ENCODE measurements around the gene ATRNL1.
A peak's percentile ranks its signal among the peaks of the same experiment; 100 is the strongest.
"Not testable (repeated sequence)": the region's sequence is repeated elsewhere in the genome, so short reads cannot be mapped to it uniquely, and the experiment has no call there.

ATRNL1 gene

GRCh38 chr10:115222039-115222438 lies 128.9 kb downstream of the ATRNL1 start:
- DNase-seq, result no peak

GRCh38 chr10:115239761-115240160 lies 146.6 kb downstream of the ATRNL1 start:
- no peak for DNase-seq

- DNase-seq, result no peak
These were observed 157.6 kb downstream of the ATRNL1 start for GRCh38 chr10:115250784-115251183.

GRCh38 chr10:115253765-115254164 lies 160.6 kb downstream of the ATRNL1 start:
- DNase-seq, result not testable (repeated sequence)

GRCh38 chr10:115272482-115272881 lies 179.3 kb downstream of the ATRNL1 start:
- no peak for DNase-seq

- DNase-seq, result no peak
These were observed 185.1 kb downstream of the ATRNL1 start for GRCh38 chr10:115278294-115278693.

- no peak for DNase-seq
These were observed 202.1 kb downstream of the ATRNL1 start for GRCh38 chr10:115295213-115295805.

- no peak for DNase-seq
These were observed 206.9 kb downstream of the ATRNL1 start for GRCh38 chr10:115300080-115300479.

- not testable (repeated sequence) for DNase-seq
These were observed 226.5 kb downstream of the ATRNL1 start for GRCh38 chr10:115319669-115320068.

GRCh38 chr10:115321360-115321759 lies 228.2 kb downstream of the ATRNL1 start:
- no peak for DNase-seq

GRCh38 chr10:115328331-115328730 lies 235.2 kb downstream of the ATRNL1 start:
- no peak for DNase-seq

- no peak for DNase-seq
These were observed 242.2 kb downstream of the ATRNL1 start for GRCh38 chr10:115335366-115335765.

GRCh38 chr10:115355162-115355760 lies 262.1 kb downstream of the ATRNL1 start:
- peak; percentile 25 for DNase-seq

GRCh38 chr10:115367920-115368319 lies 274.8 kb downstream of the ATRNL1 start:
- DNase-seq, result not testable (repeated sequence)

- no peak for DNase-seq
These were observed 285.9 kb downstream of the ATRNL1 start for GRCh38 chr10:115379064-115379463.

- no peak for DNase-seq
These were observed 291.5 kb downstream of the ATRNL1 start for GRCh38 chr10:115384665-115385064.

GRCh38 chr10:115390607-115391006 lies 297.4 kb downstream of the ATRNL1 start:
- no peak for DNase-seq

- DNase-seq, result no peak
These were observed 304.9 kb downstream of the ATRNL1 start for GRCh38 chr10:115398026-115398425.

GRCh38 chr10:115402699-115403098 lies 309.5 kb downstream of the ATRNL1 start:
- no peak for DNase-seq

GRCh38 chr10:115405838-115406237 lies 312.7 kb downstream of the ATRNL1 start:
- not testable (repeated sequence) for DNase-seq

- DNase-seq, result no peak
These were observed 316.2 kb downstream of the ATRNL1 start for GRCh38 chr10:115409347-115409746.

- DNase-seq, result peak; percentile 30
These were observed 324.6 kb downstream of the ATRNL1 start for GRCh38 chr10:115417585-115418265.

GRCh38 chr10:115422624-115423023 lies 329.5 kb downstream of the ATRNL1 start:
- no peak for DNase-seq

- no peak for DNase-seq
These were observed 334.4 kb downstream of the ATRNL1 start for GRCh38 chr10:115427611-115428010.
